ENCODE measurements around the gene SNRNP25. TPM values are rescaled to one million over a fixed set of nuclear protein-coding genes. Genes with fewer than 3 reads are reported as not detected.

SNRNP25 gene
- total and polyA plus RNA-seq, 4 donors = 15.1 to 22.2 (median 17.7) TPM

GRCh38 chr16:54237-54581 is 581 bp downstream of the SNRNP25 start:
- Histone ChIP-seq H3K27ac (ENCODE audit: low read depth in 1 of 2, low read length in 2 of 2) (peak overlapping the region in 1 of 2 donors; percentile 31), H3K4me1 (ENCODE audit: control insufficient read depth in 4 of 4, insufficient read depth in 4 of 4, low read length in 3 of 4) (peaks cover 0 to 14% (median 7%) of the 10 kb centered on the region in 4 donors), H3K4me3 (ENCODE audit: low read depth in 1 of 3, low read length in 3 of 3) (peak overlapping the region; percentile 78 to 86 (median 84)), H3K36me3 (ENCODE audit: control insufficient read depth in 4 of 4, insufficient read depth in 3 of 4, low read depth in 1 of 4, low read length in 3 of 4) (peaks cover 5 to 31% (median 9%) of the 10 kb centered on the region in 4 donors), H3K9ac (ENCODE audit: low read depth in 1 of 2, low read length in 2 of 2) (peak overlapping the region in 1 of 2 donors; percentile 22), H3K27me3 (ENCODE audit: control insufficient read depth in 4 of 4, insufficient read depth in 4 of 4, low read length in 3 of 4) (no peaks in the 10 kb centered on the region), H3K9me3 (ENCODE audit: control insufficient read depth in 4 of 4, low read length in 3 of 4) (no peaks in the 10 kb centered on the region)
- 53% methylated on average over 12 of the region's 12 CpGs for WGBS
- TF ChIP-seq ATF3 (IDR thresholded peaks at IDR 0.05) = no peak
- TF ChIP-seq JUND (IDR thresholded peaks at IDR 0.05) = no peak
- TF ChIP-seq REST (IDR thresholded peaks at IDR 0.05) = no peak
- TF ChIP-seq RAD21 (IDR thresholded peaks at IDR 0.05) = no peak
- no peak for TF ChIP-seq MAX (IDR thresholded peaks at IDR 0.05)
- no peak for TF ChIP-seq GABPA (IDR thresholded peaks at IDR 0.05 in 1 of 2, conservative IDR thresholded peaks at IDR 0.05 in 1 of 2)
- no peak for DNase-seq (ENCODE audit: low spot score)

- TF ChIP-seq JUND (IDR thresholded peaks at IDR 0.05) (no peak), TAF1 (conservative IDR thresholded peaks at IDR 0.05) (no peak), MAX (IDR thresholded peaks at IDR 0.05) (no peak), HNF4G (IDR thresholded peaks at IDR 0.05) (no peak), SP1 (IDR thresholded peaks at IDR 0.05) (no peak), NR2F2 (IDR thresholded peaks at IDR 0.05) (no peak), REST (IDR thresholded peaks at IDR 0.05) (no peak), HNF4A (conservative IDR thresholded peaks at IDR 0.05) (no peak), YY1 (IDR thresholded peaks at IDR 0.05) (no peak), RAD21 (IDR thresholded peaks at IDR 0.05) (no peak), ATF3 (IDR thresholded peaks at IDR 0.05) (no peak), FOXA2 (IDR thresholded peaks at IDR 0.05) (no peak), CTCF (IDR thresholded peaks at IDR 0.05; ENCODE audit: low read depth, low read length, missing input control) (no peak), ZBTB33 (IDR thresholded peaks at IDR 0.05) (no peak), EGR1 (IDR thresholded peaks at IDR 0.05; ENCODE audit: low read depth in 2 of 2) (no peak), FOXA1 (IDR thresholded peaks at IDR 0.05) (no peak), RXRA (IDR thresholded peaks at IDR 0.05) (no peak), GABPA (IDR thresholded peaks at IDR 0.05 in 1 of 2, conservative IDR thresholded peaks at IDR 0.05 in 1 of 2) (no peak)
- Histone ChIP-seq H3K4me1 (ENCODE audit: control insufficient read depth in 4 of 4, insufficient read depth in 4 of 4, low read length in 3 of 4) (peaks cover 0 to 14% (median 7%) of the 10 kb centered on the region in 4 donors), H3K27ac (ENCODE audit: low read depth in 1 of 2, low read length in 2 of 2) (no peak overlapping the region), H3K36me3 (ENCODE audit: control insufficient read depth in 4 of 4, insufficient read depth in 3 of 4, low read depth in 1 of 4, low read length in 3 of 4) (peaks cover 5 to 34% (median 9%) of the 10 kb centered on the region in 4 donors), H3K9me3 (ENCODE audit: control insufficient read depth in 4 of 4, low read length in 3 of 4) (no peaks in the 10 kb centered on the region), H3K27me3 (ENCODE audit: control insufficient read depth in 4 of 4, insufficient read depth in 4 of 4, low read length in 3 of 4) (no peaks in the 10 kb centered on the region), H3K4me3 (ENCODE audit: low read depth in 1 of 3, low read length in 3 of 3) (no peak overlapping the region), H3K9ac (ENCODE audit: low read depth in 1 of 2, low read length in 2 of 2) (no peak overlapping the region)
- 93% methylated on average over 11 of the region's 11 CpGs for whole genome bisulfite sequencing
- DNase-seq (ENCODE audit: low spot score) = no peak
Observed at GRCh38 chr16:55571-56136, 2.0 kb downstream of the SNRNP25 start.

All from liver (tissue), 9 donors.